HG03575 (cell line): Measurements from ENCODE around the gene SMG1.
"Not testable (repeated sequence)": the region's sequence is repeated elsewhere in the genome, so short reads cannot be mapped to it uniquely, and the experiment has no call there.

Experiments used
- ATAC-seq: cut with Tn5 transposase; IDR thresholded peaks from one replicate; pipeline ENCODE4 v1.9.1; 2021; ENCODE audit not compliant: unreplicated experiment, insufficient number of reproducible peaks, low FRiP score; ENCODE audit errors: extremely low read depth

SMG1 gene

GRCh38 chr16:18937390-18937789, 11.2 kb upstream of the SMG1 start:
- no peak for ATAC-seq

- ATAC-seq, result no peak
Measured at GRCh38 chr16:18936727-18937340, 10.6 kb upstream of the SMG1 start.

- ATAC-seq, result no peak
Measured at GRCh38 chr16:18933501-18933900, 7.3 kb upstream of the SMG1 start.

GRCh38 chr16:18932243-18932987, 6.2 kb upstream of the SMG1 start:
- ATAC-seq, result no peak

- no peak for ATAC-seq
Measured at GRCh38 chr16:18931756-18932155, 5.5 kb upstream of the SMG1 start.

- ATAC-seq, result not testable (repeated sequence)
Measured at GRCh38 chr16:18930095-18930494, 3.9 kb upstream of the SMG1 start.

GRCh38 chr16:18928073-18928472, 1.9 kb upstream of the SMG1 start:
- not testable (repeated sequence) for ATAC-seq

GRCh38 chr16:18925215-18925985, 808 bp downstream of the SMG1 start:
- ATAC-seq, result not testable (repeated sequence)

GRCh38 chr16:18923935-18924334, 2.3 kb downstream of the SMG1 start:
- ATAC-seq, result not testable (repeated sequence)

- ATAC-seq, result not testable (repeated sequence)
Measured at GRCh38 chr16:18923124-18923523, 3.1 kb downstream of the SMG1 start.

GRCh38 chr16:18909585-18909984, 16.6 kb downstream of the SMG1 start:
- not testable (repeated sequence) for ATAC-seq

- ATAC-seq, result not testable (repeated sequence)
Measured at GRCh38 chr16:18908716-18909115, 17.5 kb downstream of the SMG1 start.

- ATAC-seq, result not testable (repeated sequence)
Measured at GRCh38 chr16:18902778-18903177, 23.4 kb downstream of the SMG1 start.

- ATAC-seq, result not testable (repeated sequence)
Measured at GRCh38 chr16:18902044-18902443, 24.2 kb downstream of the SMG1 start.

- ATAC-seq, result not testable (repeated sequence)
Measured at GRCh38 chr16:18901194-18901593, 25.0 kb downstream of the SMG1 start.

GRCh38 chr16:18884456-18884855, 41.8 kb downstream of the SMG1 start:
- ATAC-seq, result not testable (repeated sequence)

GRCh38 chr16:18877734-18878133, 48.5 kb downstream of the SMG1 start:
- ATAC-seq, result not testable (repeated sequence)

GRCh38 chr16:18877259-18877658, 48.9 kb downstream of the SMG1 start:
- not testable (repeated sequence) for ATAC-seq

GRCh38 chr16:18876301-18876700, 49.9 kb downstream of the SMG1 start:
- not testable (repeated sequence) for ATAC-seq
